SK-N-SH (cell line): ENCODE measurements around the gene ACSM2A. TPM values are rescaled to one million over a fixed set of nuclear protein-coding genes. Genes with fewer than 3 reads are reported as not detected.
A peak's percentile ranks its signal among the peaks of the same experiment; 100 is the strongest.

Source experiments
- CTCF ChIA-PET: fragments of 300-600, 350-600 bp; formaldehyde crosslinking; extraction: SDS; loops from one replicate; lab custom pipeline; 2021; lab: Yijun Ruan, JAX
- POLR2A ChIA-PET: fragments of 350-600 bp; sonication (Branson Sonifier 250); formaldehyde crosslinking; extraction: SDS; loops from one replicate; lab custom pipeline; 2020; ENCODE audit warnings: antibody characterized with exemption, inconsistent platforms; lab: Yijun Ruan, JAX
- DNase-seq: peaks from one replicate; pipeline ENCODE4 v3.0.0; 2012
- H2AFZ ChIP-seq: fragments of 200-600 bp; sonication (generic); 2 replicates; pipeline ENCODE4 v1.8.1; 2016; ENCODE audit warnings: antibody characterized with exemption, mild to moderate bottlenecking, low read depth
- H3F3A ChIP-seq: fragments of 200-600 bp; sonication (generic); replicated peaks from 2 replicates; pipeline ENCODE3; 2016; ENCODE audit warnings: antibody characterized with exemption, mild to moderate bottlenecking; ENCODE audit not compliant: insufficient read depth
- H3K27ac ChIP-seq, 2 experiments: fragments of 200-500 bp in 1 of 2; fragments of 200-600 bp in 1 of 2; sonication (Bioruptor generic) in 1 of 2; sonication (generic), shearing (Covaris generic) in 1 of 2; 2 replicates each; pipeline versions ENCODE4 v1.5.1 to v1.6.1; 2014 to 2016; ENCODE audit warnings: low read depth in 2 of 2, inconsistent platforms in 1 of 2, low read length in 1 of 2, mild to moderate bottlenecking in 1 of 2, mixed read lengths in 1 of 2
- H3K27me3 ChIP-seq: fragments of 200-600 bp; sonication (generic), shearing (Covaris generic); 2 replicates; pipeline ENCODE4 v1.6.1; 2016; ENCODE audit warnings: mixed run types; ENCODE audit not compliant: insufficient read depth
- H3K36me3 ChIP-seq, 2 experiments: fragments of 200-500 bp in 1 of 2; fragments of 200-600 bp in 1 of 2; sonication (Bioruptor generic) in 1 of 2; sonication (generic) in 1 of 2; replicated peaks in 1 of 2; 2 replicates each; pipeline versions ENCODE3 to v1.5.1; 2014 to 2016; ENCODE audit warnings: low read length in 1 of 2, mild to moderate bottlenecking in 1 of 2; ENCODE audit not compliant: insufficient read depth in 2 of 2, control insufficient read depth in 1 of 2
- H3K4me1 ChIP-seq, 2 experiments: fragments of 200-500 bp in 1 of 2; fragments of 200-600 bp in 1 of 2; sonication (Bioruptor generic) in 1 of 2; sonication (generic), shearing (Covaris generic) in 1 of 2; 2 replicates each; pipeline versions ENCODE4 v1.5.1 to v1.6.1; 2014 to 2016; ENCODE audit warnings: low read depth in 1 of 2, low read length in 1 of 2, mixed run types in 1 of 2; ENCODE audit not compliant: insufficient read depth in 2 of 2, control insufficient read depth in 1 of 2
- H3K4me2 ChIP-seq: fragments of 200-600 bp; sonication (generic), shearing (Covaris generic); 2 replicates; pipeline ENCODE4 v1.6.1; 2017; ENCODE audit warnings: mixed run types
- H3K4me3 ChIP-seq, 2 experiments: fragments of 200-500 bp in 1 of 2; fragments of 200-600 bp in 1 of 2; sonication (Bioruptor generic) in 1 of 2; sonication (generic), shearing (Covaris generic) in 1 of 2; 2 replicates each; pipeline versions ENCODE4 v1.5.1 to v1.8.1; 2014 to 2016; ENCODE audit warnings: low read depth in 2 of 2, inconsistent platforms in 1 of 2, low read length in 1 of 2, mild to moderate bottlenecking in 1 of 2, mixed read lengths in 1 of 2, moderate library complexity in 1 of 2
- H3K79me2 ChIP-seq: fragments of 200-600 bp; sonication (generic); 2 replicates; pipeline ENCODE4 v1.8.1; 2017; ENCODE audit warnings: mild to moderate bottlenecking; ENCODE audit not compliant: insufficient read depth
- H3K9ac ChIP-seq: fragments of 200-600 bp; sonication (generic); 2 replicates; pipeline ENCODE4 v1.6.1; 2017; ENCODE audit warnings: mixed run types
- H3K9me2 ChIP-seq: fragments of 200-600 bp; sonication (generic); 2 replicates; pipeline ENCODE4 v1.6.1; 2017; ENCODE audit warnings: mixed run types
- H3K9me3 ChIP-seq: fragments of 200-600 bp; sonication (generic); 2 replicates; pipeline ENCODE4 v1.6.1; 2017; ENCODE audit warnings: mixed run types, mild to moderate bottlenecking, moderate library complexity
- H4K20me1 ChIP-seq: fragments of 200-600 bp; sonication (generic); 2 replicates; pipeline ENCODE4 v1.6.1; 2017; ENCODE audit warnings: mild to moderate bottlenecking, mixed run types; ENCODE audit not compliant: insufficient read depth
- EZH2phosphoT487 ChIP-seq: fragments of 200-600 bp; sonication (generic); IDR thresholded peaks from 2 replicates; pipeline ENCODE4 v1.6.1; 2017; ENCODE audit warnings: low read depth, mixed run types, mild to moderate bottlenecking, antibody characterized with exemption, moderate library complexity, borderline replicate concordance
- FOSL2 ChIP-seq: IDR thresholded peaks from 2 replicates; pipeline ENCODE4 v1.4.0; 2012; ENCODE audit warnings: low read depth, mild to moderate bottlenecking, moderate library complexity, borderline replicate concordance
- GABPA ChIP-seq: IDR thresholded peaks from 2 replicates; pipeline ENCODE4 v1.4.0; 2012; ENCODE audit warnings: low read depth, mild to moderate bottlenecking
- JUND ChIP-seq: IDR thresholded peaks from 2 replicates; pipeline ENCODE4 v1.4.0; 2012
- MEF2A ChIP-seq: IDR thresholded peaks from 2 replicates; pipeline ENCODE4 v1.4.0; 2012; ENCODE audit warnings: low read depth, borderline replicate concordance
- NFIC ChIP-seq: IDR thresholded peaks from 2 replicates; pipeline ENCODE4 v1.4.0; 2012; ENCODE audit warnings: borderline replicate concordance
- POLR2AphosphoS5 ChIP-seq: IDR thresholded peaks from 2 replicates; pipeline ENCODE4 v1.6.1; 2012; ENCODE audit warnings: low read depth, low read length
- RCOR1 ChIP-seq: fragments of 150-350 bp; IDR thresholded peaks from 2 replicates; pipeline ENCODE4 v1.6.1; 2017; ENCODE audit warnings: antibody characterized with exemption, low read length
- RFX5 ChIP-seq: IDR thresholded peaks from 2 replicates; pipeline ENCODE4 v1.6.1; 2012; ENCODE audit warnings: mild to moderate bottlenecking, improper control_type of control experiment, low read length
- RXRA ChIP-seq: IDR thresholded peaks from 2 replicates; pipeline ENCODE4 v1.4.0; 2012; ENCODE audit warnings: low read depth, mild to moderate bottlenecking, borderline replicate concordance
- SIN3A ChIP-seq: IDR thresholded peaks from 2 replicates; pipeline ENCODE4 v1.6.1; 2012; ENCODE audit warnings: low read depth, mild to moderate bottlenecking, low read length, moderate library complexity, borderline replicate concordance
- TCF12 ChIP-seq: IDR thresholded peaks from 2 replicates; pipeline ENCODE4 v1.4.0; 2012
- USF2 ChIP-seq: fragments of 150-350 bp; IDR thresholded peaks from 2 replicates; pipeline ENCODE4 v1.6.1; 2017; ENCODE audit warnings: antibody characterized with exemption, low read length, low read depth, borderline replicate concordance
- ZBTB33 ChIP-seq: IDR thresholded peaks from 2 replicates; pipeline ENCODE4 v1.4.0; 2012; ENCODE audit warnings: low read depth, borderline replicate concordance
- WGBS: methylation state at CpG from one replicate; pipeline ENCODE4 v1.1.6; 2017; ENCODE audit warnings: low lambda C conversion rate; 5-methylcytosine and 5-hydroxymethylcytosine counted together
- polyA plus RNA-seq, 3 experiments: library from polyadenylated mRNA; depleted of rRNA; stranded (reverse); fragments of >200 nt; gene quantifications; 2 replicates each; pipeline ENCODE4 v1.2.3, GENCODE V29; 2012
- TF ChIP-seq, protein P1 (sequence below): IDR thresholded peaks from 2 replicates; pipeline ENCODE4; 2012
- TF ChIP-seq, protein P2 (sequence below): IDR thresholded peaks from 2 replicates; pipeline ENCODE4 v1.6.1; 2012; ENCODE audit warnings: mild to moderate bottlenecking, low read depth, low read length, moderate library complexity

Gene ACSM2A
- polyA plus RNA-seq, 1 of the 3 experiments (the other 2 are of a cell fraction), result not detected

- Histone ChIP-seq H4K20me1 (no peaks in the 10 kb centered on the region), H3K4me3 (no peak within 1 kb of the TSS), H3K4me1 (no peaks in the 10 kb centered on the region), H3K4me2 (no peak within 1 kb of the TSS), H3K9me3 (no peaks in the 10 kb centered on the region), H3K36me3 (no peaks in the 10 kb centered on the region), H3K9ac (no peak within 1 kb of the TSS), H3K79me2 (no peaks in the 10 kb centered on the region), H2AFZ (0 out of 2 replicates have a peak within 1 kb of the TSS, but pooled peaks have one; percentile 48), H3K9me2 (no peaks in the 10 kb centered on the region), H3K27me3 (no peaks in the 10 kb centered on the region), H3F3A (peaks cover under 1% of the 10 kb centered on the region), H3K27ac (no peak within 1 kb of the TSS)
- CTCF ChIA-PET, result interaction anchor here (1.0 kb wide), 1 partner anchor 24 kb away, joined by 4 read pairs; no protein-coding TSS in a partner anchor
- POLR2A ChIA-PET, result no interaction called here
- no peak for DNase-seq
- WGBS, result 63% methylated on average over 6 of the region's 6 CpGs
- TF ChIP-seq GABPA (no peak), ZBTB33 (no peak), RFX5 (no peak), JUND (no peak), TCF12 (no peak), SIN3A (no peak), RXRA (no peak), FOSL2 (no peak)
- TF ChIP-seq, protein P1, sequence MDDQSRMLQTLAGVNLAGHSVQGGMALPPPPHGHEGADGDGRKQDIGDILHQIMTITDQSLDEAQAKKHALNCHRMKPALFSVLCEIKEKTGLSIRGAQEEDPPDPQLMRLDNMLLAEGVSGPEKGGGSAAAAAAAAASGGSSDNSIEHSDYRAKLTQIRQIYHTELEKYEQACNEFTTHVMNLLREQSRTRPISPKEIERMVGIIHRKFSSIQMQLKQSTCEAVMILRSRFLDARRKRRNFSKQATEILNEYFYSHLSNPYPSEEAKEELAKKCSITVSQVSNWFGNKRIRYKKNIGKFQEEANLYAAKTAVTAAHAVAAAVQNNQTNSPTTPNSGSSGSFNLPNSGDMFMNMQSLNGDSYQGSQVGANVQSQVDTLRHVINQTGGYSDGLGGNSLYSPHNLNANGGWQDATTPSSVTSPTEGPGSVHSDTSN, result no peak
These were observed 41.8 kb upstream of the ACSM2A start, which contains the start of gene ACSM5 for GRCh38 chr16:20409398-20410120. Gene ACSM5 (plus strand): TSS chr16:20409534. CDS start chr16:20411485, 1,951 bp downstream.

- no peaks in the 10 kb centered on the region for H3K27me3 ChIP-seq
- peaks cover 7% of the 10 kb centered on the region for H3F3A ChIP-seq
- H3K4me2 ChIP-seq, result no peak overlapping the region
- no peak overlapping the region for H3K27ac ChIP-seq
- H3K79me2 ChIP-seq, result no peaks in the 10 kb centered on the region
- H2AFZ ChIP-seq, result 0 out of 2 replicates have a peak overlapping the region, but pooled peaks have one; percentile 48
- H3K9me3 ChIP-seq, result no peaks in the 10 kb centered on the region
- WGBS, result 53% methylated on average over 5 of the region's 6 CpGs
- no peak overlapping the region for H3K9ac ChIP-seq
- no peaks in the 10 kb centered on the region for H3K9me2 ChIP-seq
- no peaks in the 10 kb centered on the region for H4K20me1 ChIP-seq
- H3K4me3 ChIP-seq, result no peak overlapping the region
- H3K36me3 ChIP-seq, result no peaks in the 10 kb centered on the region
- POLR2A ChIA-PET, result no interaction called here
- no peaks in the 10 kb centered on the region for H3K4me1 ChIP-seq
- CTCF ChIA-PET, result interaction anchor here (1.0 kb wide), 1 partner anchor 24 kb away, joined by 4 read pairs; no protein-coding TSS in a partner anchor
- no peak for DNase-seq
- TF ChIP-seq RCOR1, result no peak
- TF ChIP-seq, protein P1, result no peak
- TF ChIP-seq POLR2AphosphoS5, result no peak
- TF ChIP-seq MEF2A, result no peak
- TF ChIP-seq USF2, result no peak
- no peak for TF ChIP-seq EZH2phosphoT487
- no peak for TF ChIP-seq FOSL2
- no peak for TF ChIP-seq SIN3A
- TF ChIP-seq NFIC, result no peak
- TF ChIP-seq, protein P2, sequence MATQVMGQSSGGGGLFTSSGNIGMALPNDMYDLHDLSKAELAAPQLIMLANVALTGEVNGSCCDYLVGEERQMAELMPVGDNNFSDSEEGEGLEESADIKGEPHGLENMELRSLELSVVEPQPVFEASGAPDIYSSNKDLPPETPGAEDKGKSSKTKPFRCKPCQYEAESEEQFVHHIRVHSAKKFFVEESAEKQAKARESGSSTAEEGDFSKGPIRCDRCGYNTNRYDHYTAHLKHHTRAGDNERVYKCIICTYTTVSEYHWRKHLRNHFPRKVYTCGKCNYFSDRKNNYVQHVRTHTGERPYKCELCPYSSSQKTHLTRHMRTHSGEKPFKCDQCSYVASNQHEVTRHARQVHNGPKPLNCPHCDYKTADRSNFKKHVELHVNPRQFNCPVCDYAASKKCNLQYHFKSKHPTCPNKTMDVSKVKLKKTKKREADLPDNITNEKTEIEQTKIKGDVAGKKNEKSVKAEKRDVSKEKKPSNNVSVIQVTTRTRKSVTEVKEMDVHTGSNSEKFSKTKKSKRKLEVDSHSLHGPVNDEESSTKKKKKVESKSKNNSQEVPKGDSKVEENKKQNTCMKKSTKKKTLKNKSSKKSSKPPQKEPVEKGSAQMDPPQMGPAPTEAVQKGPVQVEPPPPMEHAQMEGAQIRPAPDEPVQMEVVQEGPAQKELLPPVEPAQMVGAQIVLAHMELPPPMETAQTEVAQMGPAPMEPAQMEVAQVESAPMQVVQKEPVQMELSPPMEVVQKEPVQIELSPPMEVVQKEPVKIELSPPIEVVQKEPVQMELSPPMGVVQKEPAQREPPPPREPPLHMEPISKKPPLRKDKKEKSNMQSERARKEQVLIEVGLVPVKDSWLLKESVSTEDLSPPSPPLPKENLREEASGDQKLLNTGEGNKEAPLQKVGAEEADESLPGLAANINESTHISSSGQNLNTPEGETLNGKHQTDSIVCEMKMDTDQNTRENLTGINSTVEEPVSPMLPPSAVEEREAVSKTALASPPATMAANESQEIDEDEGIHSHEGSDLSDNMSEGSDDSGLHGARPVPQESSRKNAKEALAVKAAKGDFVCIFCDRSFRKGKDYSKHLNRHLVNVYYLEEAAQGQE, result no peak
These were observed 41.1 kb upstream of the ACSM2A start for GRCh38 chr16:20410121-20410723.
